HepG2 (cell line): Measurements from ENCODE around the gene CDKN3. TPM values are rescaled to one million over a fixed set of nuclear protein-coding genes. Genes with fewer than 3 reads are reported as not detected.

Experiments used
- ARNT2 ChIP-seq: sonication (generic); formaldehyde crosslinking; IDR thresholded peaks from 2 replicates; pipeline ENCODE4 v1.8.0; 2022; ENCODE audit warnings: mild to moderate bottlenecking, low read depth, missing genetic modification reagents, moderate library complexity
- ATF7 ChIP-seq, 2 experiments: fragments of 450-650 bp in 1 of 2; sonication (generic) in 1 of 2; formaldehyde crosslinking in 1 of 2; IDR thresholded peaks; 2 replicates each; pipeline versions ENCODE4 v1.4.0 to v1.6.1; 2016 to 2020; ENCODE audit warnings: antibody characterized with exemption in 1 of 2, mild to moderate bottlenecking in 1 of 2, missing genetic modification reagents in 1 of 2
- ATRX ChIP-seq: sonication (generic); formaldehyde crosslinking; IDR thresholded peaks from 2 replicates; pipeline ENCODE4 v1.4.0; 2020; ENCODE audit warnings: missing genetic modification reagents, borderline replicate concordance
- CCAR2 ChIP-seq: fragments of 200-400 bp; formaldehyde crosslinking; optimal IDR thresholded peaks from 2 replicates; pipeline ENCODE3; 2018; ENCODE audit warnings: low read depth, mild to moderate bottlenecking, low read length, moderate library complexity
- DPF2 ChIP-seq: sonication (generic); formaldehyde crosslinking; IDR thresholded peaks from 2 replicates; pipeline ENCODE4 v1.4.0; 2020; ENCODE audit warnings: mild to moderate bottlenecking, low read depth, missing genetic modification reagents, borderline replicate concordance
- GABPA ChIP-seq, 2 experiments: IDR thresholded peaks; 2 replicates each; pipeline ENCODE4 v1.6.1; 2011 to 2016; ENCODE audit warnings: low read depth in 2 of 2, low read length in 1 of 2, missing biosample characterization in 1 of 2, missing genetic modification characterization in 1 of 2
- GABPB1 ChIP-seq: IDR thresholded peaks from 2 replicates; pipeline ENCODE4 v1.6.1; 2016; ENCODE audit warnings: mild to moderate bottlenecking, missing genetic modification reagents, moderate library complexity, missing compliant biosample characterization
- HMGA1 ChIP-seq: sonication (generic); formaldehyde crosslinking; conservative IDR thresholded peaks from 2 replicates; pipeline ENCODE4 v1.4.0; 2020; ENCODE audit warnings: missing genetic modification reagents
- HNRNPL ChIP-seq: fragments of 200-400 bp; formaldehyde crosslinking; IDR thresholded peaks from 2 replicates; pipeline ENCODE4 v1.6.1; 2017; ENCODE audit warnings: mild to moderate bottlenecking, low read depth, low read length
- KDM5B ChIP-seq: sonication (generic); formaldehyde crosslinking; IDR thresholded peaks from 2 replicates; pipeline ENCODE4 v1.4.0; 2020; ENCODE audit warnings: missing genetic modification reagents, mild to moderate bottlenecking, borderline replicate concordance
- KMT2A ChIP-seq: sonication (generic); formaldehyde crosslinking; IDR thresholded peaks from 2 replicates; pipeline ENCODE4 v1.4.0; 2020; ENCODE audit warnings: missing genetic modification reagents
- LCORL ChIP-seq, 2 experiments: fragments of 450-650 bp in 1 of 2; sonication (generic) in 1 of 2; formaldehyde crosslinking in 1 of 2; IDR thresholded peaks; 2 replicates each; pipeline versions ENCODE4 v1.5.0 to v1.6.1; 2017 to 2020; ENCODE audit warnings: antibody characterized with exemption in 1 of 2, missing genetic modification reagents in 1 of 2
- MTA3 ChIP-seq: sonication (generic); formaldehyde crosslinking; IDR thresholded peaks from 2 replicates; pipeline ENCODE4 v1.4.0; 2020; ENCODE audit warnings: missing genetic modification reagents
- MYC ChIP-seq: sonication (generic); formaldehyde crosslinking; IDR thresholded peaks from 2 replicates; pipeline ENCODE4 v1.9.0; 2021; ENCODE audit warnings: missing genetic modification reagents, borderline replicate concordance
- NBN ChIP-seq: fragments of 450-650 bp; conservative IDR thresholded peaks from 2 replicates; pipeline ENCODE4 v1.6.1; 2017
- NCOA2 ChIP-seq: sonication (generic); formaldehyde crosslinking; IDR thresholded peaks from 2 replicates; pipeline ENCODE4 v1.8.0; 2022; ENCODE audit warnings: inconsistent platforms
- ONECUT2 ChIP-seq: sonication (generic); formaldehyde crosslinking; IDR thresholded peaks from 2 replicates; pipeline ENCODE4 v1.4.0; 2020; ENCODE audit warnings: missing genetic modification reagents
- PITX1 ChIP-seq: sonication (generic); formaldehyde crosslinking; IDR thresholded peaks from 2 replicates; pipeline ENCODE4 v1.5.1; 2020; ENCODE audit warnings: mild to moderate bottlenecking, missing genetic modification reagents
- SMARCE1 ChIP-seq: fragments of 450-650 bp; IDR thresholded peaks from 2 replicates; pipeline ENCODE4 v1.6.1; 2017; ENCODE audit warnings: borderline replicate concordance
- YY1 ChIP-seq: IDR thresholded peaks from 2 replicates; pipeline ENCODE4 v1.6.1; 2011; ENCODE audit warnings: low read length, low read depth, moderate library complexity, mild to moderate bottlenecking; ENCODE audit not compliant: insufficient read depth, insufficient replicate concordance
- ZC3H13 ChIP-seq: sonication (generic); formaldehyde crosslinking; IDR thresholded peaks from 2 replicates; pipeline ENCODE4 v1.8.1; 2023; ENCODE audit warnings: mild to moderate bottlenecking, missing genetic modification reagents, moderate library complexity
- ZNF20 ChIP-seq: sonication (generic); formaldehyde crosslinking; IDR thresholded peaks from 2 replicates; pipeline ENCODE4 v1.4.0; 2020; ENCODE audit warnings: mild to moderate bottlenecking, moderate library complexity, missing genetic modification reagents
- ZNF234 ChIP-seq: sonication (generic); formaldehyde crosslinking; conservative IDR thresholded peaks from 2 replicates; pipeline ENCODE4 v1.5.1; 2020; ENCODE audit warnings: mild to moderate bottlenecking, missing genetic modification reagents
- ZNF24 ChIP-seq: fragments of 450-650 bp; IDR thresholded peaks from 2 replicates; pipeline ENCODE4 v1.6.1; 2017; ENCODE audit warnings: antibody characterized with exemption, mild to moderate bottlenecking
- ZNF460 ChIP-seq: sonication (generic); formaldehyde crosslinking; IDR thresholded peaks from 2 replicates; pipeline ENCODE4 v1.5.1; 2020; ENCODE audit warnings: missing genetic modification reagents, mild to moderate bottlenecking, borderline replicate concordance
- ZNF720 ChIP-seq: sonication (generic); formaldehyde crosslinking; IDR thresholded peaks from 2 replicates; pipeline ENCODE4 v1.4.0; 2020; ENCODE audit warnings: missing genetic modification reagents
- ZNF775 ChIP-seq: sonication (generic); formaldehyde crosslinking; IDR thresholded peaks from 2 replicates; pipeline ENCODE4 v1.4.0; 2020; ENCODE audit warnings: missing genetic modification reagents, mild to moderate bottlenecking, moderate library complexity, borderline replicate concordance
- ZSCAN20 ChIP-seq: sonication (generic); formaldehyde crosslinking; IDR thresholded peaks from 2 replicates; pipeline ENCODE4 v1.4.0; 2020; ENCODE audit warnings: missing genetic modification reagents, mild to moderate bottlenecking, borderline replicate concordance
- polyA plus RNA-seq, 8 experiments: library from polyadenylated mRNA; depleted of rRNA in 3 of 8; stranded (reverse) in 7 of 8; unstranded in 1 of 8; fragments of >200 nt; fragmentation: Illumina TruSeq in 4 of 8; extraction: Trizol in 4 of 8; gene quantifications; 2 replicates each; pipeline versions ENCODE4 v1.2.1 to v1.2.3, GENCODE V29; 2011 to 2016; ENCODE audit warnings: low read depth in 4 of 8, missing spikeins in 1 of 8, mixed read lengths in 1 of 8; ENCODE audit not compliant: insufficient read depth in 1 of 8
- total RNA-seq, 5 experiments: library from RNA; depleted of rRNA; stranded (reverse); fragments of >200 nt; fragmentation: Illumina TruSeq; extraction: Trizol; gene quantifications; 2 replicates each; pipeline ENCODE4 v1.2.3, GENCODE V29; 2016; ENCODE audit warnings: low read depth in 1 of 5
- TF ChIP-seq, protein P1 (sequence below): sonication (generic); formaldehyde crosslinking; IDR thresholded peaks from 2 replicates; pipeline ENCODE4 v1.4.0; 2020; ENCODE audit warnings: missing genetic modification reagents
- TF ChIP-seq, protein P2 (sequence below): sonication (generic); formaldehyde crosslinking; IDR thresholded peaks from 2 replicates; pipeline ENCODE4 v1.8.1; 2023; ENCODE audit warnings: mild to moderate bottlenecking, missing genetic modification reagents

CDKN3 gene
- total and polyA plus RNA-seq, 2 of the 13 experiments (the other 11 are each of a cell fraction or from before 2014, with no cell fraction given), result 63.0 to 88.9 TPM

DNA sequence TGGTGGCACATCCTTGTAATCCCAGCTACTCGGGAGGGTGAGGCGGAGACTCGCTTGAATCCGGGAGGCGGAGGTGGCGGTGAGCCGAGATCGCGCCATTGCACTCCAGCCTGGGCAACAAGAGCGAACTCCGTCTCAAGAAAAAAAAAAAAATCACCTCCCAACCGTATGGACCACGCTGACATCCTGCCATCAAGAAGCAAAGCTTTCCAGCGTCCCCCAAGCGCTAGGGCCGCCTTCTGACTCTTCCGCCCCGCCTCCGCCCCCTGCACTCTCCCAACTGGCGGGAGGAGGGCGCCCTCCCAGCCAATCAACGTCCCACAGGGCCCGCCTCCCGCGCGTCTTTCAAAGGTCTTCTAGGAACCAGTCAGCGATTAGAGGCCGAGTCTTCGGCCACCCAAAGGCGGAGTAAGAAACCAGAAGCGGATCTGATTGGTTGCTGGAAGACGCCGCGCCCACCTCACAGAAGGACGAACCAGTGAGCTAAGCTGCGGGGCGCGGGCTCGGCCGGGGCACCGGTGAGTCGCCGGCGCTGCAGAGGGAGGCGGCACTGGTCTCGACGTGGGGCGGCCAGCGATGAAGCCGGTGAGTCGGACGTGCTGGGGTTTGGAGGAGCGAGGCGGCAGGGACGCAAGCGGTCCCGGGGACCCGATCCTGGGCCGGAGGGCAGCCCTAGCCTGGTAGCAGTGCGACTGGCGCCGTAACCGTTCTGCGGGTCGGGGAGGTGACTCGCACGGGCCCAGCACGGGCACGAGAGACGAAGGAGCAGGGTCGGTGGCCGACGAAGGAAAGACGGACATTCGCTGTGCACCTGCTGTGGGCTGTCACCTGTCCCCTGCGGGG is at the start of gene CDKN3 (continued):
- TF ChIP-seq CCAR2 (no peak), ZNF24 (no peak), HNRNPL (peak; percentile 54; the same call in 1 of the 2 replicates), PITX1 (CRISPR knock-in tag) (peak; percentile 24; the same call in 1 of the 2 replicates), ZSCAN20 (CRISPR knock-in tag) (no peak), ZNF460 (no peak), YY1 (no peak), ZNF775 (CRISPR knock-in tag) (no peak), LCORL (IDR thresholded peaks at IDR 0.05) (no peak), LCORL (CRISPR knock-in tag; IDR thresholded peaks at IDR 0.05) (no peak), KDM5B (CRISPR knock-in tag) (peak; percentile 99), ATRX (CRISPR knock-in tag) (no peak), KMT2A (CRISPR knock-in tag) (peak; percentile 98), SMARCE1 (no peak), GABPA (IDR thresholded peaks at IDR 0.05; ENCODE audit: low read depth, low read length) (no peak), GABPA (CRISPR knock-in tag; IDR thresholded peaks at IDR 0.05; ENCODE audit: low read depth) (no peak), DPF2 (CRISPR knock-in tag) (no peak), HMGA1 (CRISPR knock-in tag) (no peak), NBN (no peak), ZNF720 (CRISPR knock-in tag) (no peak), ZC3H13 (CRISPR knock-in tag) (peak; percentile 86), NCOA2 (CRISPR knock-in tag) (no peak), ZNF20 (CRISPR knock-in tag) (no peak), ARNT2 (CRISPR knock-in tag) (0 out of 2 replicates have a peak, but pooled peaks have one; percentile 52), ATF7 (IDR thresholded peaks at IDR 0.05) (no peak), ATF7 (CRISPR knock-in tag; IDR thresholded peaks at IDR 0.05) (peak; percentile 28; the same call in 1 of the 2 replicates), GABPB1 (CRISPR knock-in tag) (peak; percentile 70), ONECUT2 (no peak), MYC (CRISPR knock-in tag) (peak; percentile 79), ZNF234 (CRISPR knock-in tag) (no peak; the same call in 1 of the 2 replicates), MTA3 (no peak)
- TF ChIP-seq, protein P1, sequence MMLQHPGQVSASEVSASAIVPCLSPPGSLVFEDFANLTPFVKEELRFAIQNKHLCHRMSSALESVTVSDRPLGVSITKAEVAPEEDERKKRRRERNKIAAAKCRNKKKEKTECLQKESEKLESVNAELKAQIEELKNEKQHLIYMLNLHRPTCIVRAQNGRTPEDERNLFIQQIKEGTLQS (CRISPR knock-in tag), result 0 out of 2 replicates have a peak, but pooled peaks have one; percentile 16
- TF ChIP-seq, protein P2, sequence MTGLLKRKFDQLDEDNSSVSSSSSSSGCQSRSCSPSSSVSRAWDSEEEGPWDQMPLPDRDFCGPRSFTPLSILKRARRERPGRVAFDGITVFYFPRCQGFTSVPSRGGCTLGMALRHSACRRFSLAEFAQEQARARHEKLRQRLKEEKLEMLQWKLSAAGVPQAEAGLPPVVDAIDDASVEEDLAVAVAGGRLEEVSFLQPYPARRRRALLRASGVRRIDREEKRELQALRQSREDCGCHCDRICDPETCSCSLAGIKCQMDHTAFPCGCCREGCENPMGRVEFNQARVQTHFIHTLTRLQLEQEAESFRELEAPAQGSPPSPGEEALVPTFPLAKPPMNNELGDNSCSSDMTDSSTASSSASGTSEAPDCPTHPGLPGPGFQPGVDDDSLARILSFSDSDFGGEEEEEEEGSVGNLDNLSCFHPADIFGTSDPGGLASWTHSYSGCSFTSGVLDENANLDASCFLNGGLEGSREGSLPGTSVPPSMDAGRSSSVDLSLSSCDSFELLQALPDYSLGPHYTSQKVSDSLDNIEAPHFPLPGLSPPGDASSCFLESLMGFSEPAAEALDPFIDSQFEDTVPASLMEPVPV, result peak; percentile 21; the same call in 1 of the 2 replicates
